ENCODE data around the gene NDUFB2. TPM values are rescaled to one million over a fixed set of nuclear protein-coding genes. Genes with fewer than 3 reads are reported as not detected.

Gene NDUFB2
- total RNA-seq, 1 donor from 2014 or later = 257 TPM

DNA sequence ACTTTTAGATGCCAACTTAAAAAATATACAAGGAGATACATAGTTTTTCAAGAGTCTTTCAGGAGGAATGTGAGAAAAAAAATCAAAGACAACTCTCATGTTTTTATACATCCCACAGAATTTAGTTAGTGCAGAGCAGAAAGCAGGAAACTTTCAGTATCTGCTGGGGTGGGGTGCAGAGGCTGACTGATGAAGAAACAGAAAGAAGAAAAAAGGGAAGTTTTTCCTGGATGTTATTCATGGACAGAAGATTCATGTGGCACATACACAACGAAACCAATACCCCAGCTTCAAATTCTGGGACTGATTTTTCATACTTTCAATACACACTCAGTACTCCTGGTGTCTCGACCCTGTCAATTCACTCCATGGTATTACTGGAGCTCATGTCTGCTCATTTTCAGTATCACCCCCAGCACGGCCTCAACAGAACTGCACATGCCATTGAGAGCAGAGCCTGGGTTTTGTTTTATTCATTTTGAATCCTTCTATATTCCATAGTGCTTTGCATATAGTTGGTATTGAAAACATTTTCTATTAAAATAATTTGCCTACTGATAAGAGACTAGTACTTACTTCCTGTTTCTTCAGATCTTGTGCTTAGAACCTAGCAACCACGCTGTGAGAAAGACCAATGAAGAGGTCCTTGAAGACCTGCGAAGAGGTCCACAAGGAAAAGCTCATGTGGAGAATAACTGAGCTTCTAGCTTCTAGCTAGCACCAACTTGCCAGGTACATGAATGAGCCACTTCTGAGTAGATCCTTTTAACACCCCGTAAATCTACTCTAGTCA, 49.0 kb downstream of the NDUFB2 start:
- no peaks in the 10 kb centered on the region for H3K9me3 ChIP-seq
- TF ChIP-seq, protein P1, sequence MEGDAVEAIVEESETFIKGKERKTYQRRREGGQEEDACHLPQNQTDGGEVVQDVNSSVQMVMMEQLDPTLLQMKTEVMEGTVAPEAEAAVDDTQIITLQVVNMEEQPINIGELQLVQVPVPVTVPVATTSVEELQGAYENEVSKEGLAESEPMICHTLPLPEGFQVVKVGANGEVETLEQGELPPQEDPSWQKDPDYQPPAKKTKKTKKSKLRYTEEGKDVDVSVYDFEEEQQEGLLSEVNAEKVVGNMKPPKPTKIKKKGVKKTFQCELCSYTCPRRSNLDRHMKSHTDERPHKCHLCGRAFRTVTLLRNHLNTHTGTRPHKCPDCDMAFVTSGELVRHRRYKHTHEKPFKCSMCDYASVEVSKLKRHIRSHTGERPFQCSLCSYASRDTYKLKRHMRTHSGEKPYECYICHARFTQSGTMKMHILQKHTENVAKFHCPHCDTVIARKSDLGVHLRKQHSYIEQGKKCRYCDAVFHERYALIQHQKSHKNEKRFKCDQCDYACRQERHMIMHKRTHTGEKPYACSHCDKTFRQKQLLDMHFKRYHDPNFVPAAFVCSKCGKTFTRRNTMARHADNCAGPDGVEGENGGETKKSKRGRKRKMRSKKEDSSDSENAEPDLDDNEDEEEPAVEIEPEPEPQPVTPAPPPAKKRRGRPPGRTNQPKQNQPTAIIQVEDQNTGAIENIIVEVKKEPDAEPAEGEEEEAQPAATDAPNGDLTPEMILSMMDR (IDR thresholded peaks at IDR 0.05) = no peak
- TF ChIP-seq POLR2AphosphoS5 (IDR thresholded peaks at IDR 0.05; ENCODE audit: insufficient read depth in 1 of 2, low read depth in 1 of 2) (no peak), POLR2A (IDR thresholded peaks at IDR 0.05) (no peak)
- no peaks in the 10 kb centered on the region for H3K36me3 ChIP-seq

DNA sequence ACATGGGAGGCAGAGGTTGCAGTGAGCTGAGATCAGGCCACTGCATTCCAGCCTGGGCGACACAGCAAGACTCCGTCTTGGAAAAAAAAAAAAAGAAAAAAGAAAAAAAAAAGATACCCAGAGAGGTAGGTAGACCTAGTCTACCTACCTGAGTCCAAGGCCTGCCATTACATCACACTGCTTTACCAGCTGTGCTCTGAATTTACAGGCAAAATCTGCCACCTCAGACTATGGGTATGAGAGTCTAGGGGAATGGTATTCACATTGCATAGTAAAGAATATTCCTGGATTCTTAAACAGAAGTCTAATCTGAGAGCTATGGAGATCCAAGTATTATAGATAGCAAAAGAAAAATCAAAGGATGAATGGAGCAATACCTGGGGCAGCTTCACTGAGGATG, 50.2 kb downstream of the NDUFB2 start:
- TF ChIP-seq POLR2A (IDR thresholded peaks at IDR 0.05) (no peak), POLR2AphosphoS5 (IDR thresholded peaks at IDR 0.05; ENCODE audit: insufficient read depth in 1 of 2, low read depth in 1 of 2) (no peak)
- TF ChIP-seq, protein P1 (IDR thresholded peaks at IDR 0.05) = no peak

More for the DNA sequence above, 49.0 kb downstream of the NDUFB2 start:
- DNase-seq (ENCODE audit: extremely low spot score in 2 of 2) = no peak
- Histone ChIP-seq H3K4me1 (no peaks in the 10 kb centered on the region), H3K27ac (no peak overlapping the region), H3K4me3 (no peak overlapping the region), H3K27me3 (no peaks in the 10 kb centered on the region)
- intact Hi-C loops (cut with DNase I) = no loop called here

DNA sequence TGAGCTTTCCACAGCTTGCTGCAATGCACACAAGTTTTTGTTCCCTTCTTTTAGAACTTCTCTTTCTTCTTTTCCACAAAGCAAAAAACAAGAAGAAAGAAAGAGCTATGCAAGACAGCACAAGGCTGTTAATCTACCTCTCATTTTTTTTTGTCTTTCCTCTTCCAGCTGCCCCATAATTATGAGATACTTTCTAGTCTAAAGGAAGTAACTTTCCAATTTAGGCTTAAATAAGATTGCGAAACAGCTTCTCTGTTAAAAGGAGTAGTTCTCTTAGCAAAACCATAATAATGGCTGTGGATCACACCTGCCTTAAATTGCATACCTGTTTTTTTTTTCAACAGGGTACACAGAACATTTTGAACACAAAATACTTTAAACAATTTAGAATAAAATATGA, 56.0 kb downstream of the NDUFB2 start:
- TF ChIP-seq POLR2A (IDR thresholded peaks at IDR 0.05) = no peak
- TF ChIP-seq, protein P1 (IDR thresholded peaks at IDR 0.05) = no peak
- no peak for TF ChIP-seq POLR2AphosphoS5 (IDR thresholded peaks at IDR 0.05; ENCODE audit: insufficient read depth in 1 of 2, low read depth in 1 of 2)
- H3K36me3 ChIP-seq = no peaks in the 10 kb centered on the region
- intact Hi-C loops (cut with DNase I) = no loop called here
- H3K9me3 ChIP-seq = no peaks in the 10 kb centered on the region
- no peaks in the 10 kb centered on the region for H3K4me1 ChIP-seq
- DNase-seq (ENCODE audit: extremely low spot score in 2 of 2) = no peak
- H3K4me3 ChIP-seq = no peak overlapping the region
- no peaks in the 10 kb centered on the region for H3K27me3 ChIP-seq
- no peak overlapping the region for H3K27ac ChIP-seq

More for the DNA sequence above, 50.2 kb downstream of the NDUFB2 start:
- DNase-seq (ENCODE audit: extremely low spot score in 2 of 2) = no peak
- intact Hi-C loops (cut with DNase I) = no loop called here
- H3K36me3 ChIP-seq = no peaks in the 10 kb centered on the region
- no peak overlapping the region for H3K27ac ChIP-seq
- H3K4me3 ChIP-seq = no peak overlapping the region
- H3K4me1 ChIP-seq = no peaks in the 10 kb centered on the region
- H3K9me3 ChIP-seq = no peaks in the 10 kb centered on the region
- H3K27me3 ChIP-seq = no peaks in the 10 kb centered on the region

DNA sequence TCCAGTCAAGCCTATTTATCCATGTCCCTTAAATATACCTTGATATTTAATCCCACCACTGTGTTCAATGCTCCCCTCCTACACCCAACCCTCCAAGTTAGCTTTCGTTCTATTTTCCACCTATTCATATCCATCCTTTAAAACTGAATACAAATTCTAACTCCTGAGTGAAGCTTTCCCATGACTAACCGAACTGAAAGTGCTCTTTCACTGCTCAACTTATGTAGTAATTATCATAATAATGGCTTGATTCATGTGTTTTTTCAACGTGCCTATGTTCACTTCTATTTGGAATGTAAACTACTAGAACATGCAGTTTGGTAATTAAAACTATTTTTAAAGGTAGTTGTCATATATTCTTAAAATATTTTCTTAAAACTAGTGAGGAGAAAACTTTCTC, 58.0 kb downstream of the NDUFB2 start:
- intact Hi-C loops (cut with DNase I) = no loop called here
- no peak overlapping the region for H3K4me3 ChIP-seq
- no peaks in the 10 kb centered on the region for H3K9me3 ChIP-seq
- peaks cover 0 to 2% of the 10 kb centered on the region in 2 donors for H3K36me3 ChIP-seq
- no peaks in the 10 kb centered on the region for H3K4me1 ChIP-seq
- no peak overlapping the region for H3K27ac ChIP-seq
- TF ChIP-seq, protein P1 (IDR thresholded peaks at IDR 0.05) = no peak
- TF ChIP-seq POLR2AphosphoS5 (IDR thresholded peaks at IDR 0.05; ENCODE audit: insufficient read depth in 1 of 2, low read depth in 1 of 2) (no peak), POLR2A (IDR thresholded peaks at IDR 0.05) (no peak)
- H3K27me3 ChIP-seq = no peaks in the 10 kb centered on the region
- no peak for DNase-seq (ENCODE audit: extremely low spot score in 2 of 2)

Other genes with a start within 250 kb of the NDUFB2 start
- gene MKRN1, start 217.2 kb upstream of the NDUFB2 start, total RNA-seq = 38.8 TPM
- gene DENND2A, start 55.9 kb upstream of the NDUFB2 start, total RNA-seq = 17.4 TPM
- 21.1 TPM for gene ADCK2, start 23.8 kb upstream of the NDUFB2 start, total RNA-seq
- gene BRAF, start 228.2 kb downstream of the NDUFB2 start, total RNA-seq = 52.8 TPM